WTC11 (cell line): ENCODE data around the gene LRRC8C. TPM values are rescaled to one million over a fixed set of nuclear protein-coding genes. Genes with fewer than 3 reads are reported as not detected.

Experiments used
- ATAC-seq: fragments of 200-7000 bp; cut with Tn5 transposase; 2 replicates; pipeline ENCODE4 v1.10.0; 2021; ENCODE audit warnings: mild to moderate bottlenecking, moderate library complexity
- CTCF ChIA-PET: fragments of 300-600 bp; sonication (Branson Sonifier 250); formaldehyde crosslinking; loops from one replicate; lab custom pipeline; 2021; ENCODE audit warnings: antibody characterized with exemption; lab: Charles Lee
- POLR2A ChIA-PET: fragments of 350-600 bp; sonication (Branson Sonifier 250); formaldehyde crosslinking; loops from one replicate; lab custom pipeline; 2021; ENCODE audit warnings: antibody characterized with exemption; lab: Charles Lee
- DNase-seq: peaks from one replicate; pipeline ENCODE4 v3.0.0; 2021; ENCODE audit warnings: low spot score
- H3K27ac Mint-ChIP-seq: 2 replicates; pipeline ENCODE4 v1.8.0; 2021; ENCODE audit warnings: mixed read lengths
- H3K27me3 Mint-ChIP-seq: 2 replicates; pipeline ENCODE4 v1.8.0; 2021; ENCODE audit warnings: low read depth, mild to moderate bottlenecking, moderate library complexity, mixed read lengths
- H3K36me3 Mint-ChIP-seq: 2 replicates; pipeline ENCODE4 v1.8.0; 2021; ENCODE audit warnings: mixed read lengths
- H3K4me1 Mint-ChIP-seq: 2 replicates; pipeline ENCODE4 v1.8.0; 2022; ENCODE audit warnings: mixed read lengths
- H3K4me3 Mint-ChIP-seq: 2 replicates; pipeline ENCODE4 v1.8.0; 2021; ENCODE audit warnings: mild to moderate bottlenecking, moderate library complexity, mixed read lengths
- H3K9me3 Mint-ChIP-seq: 2 replicates; pipeline ENCODE4 v1.8.0; 2021; ENCODE audit warnings: mixed read lengths
- CBFB ChIP-seq: sonication (generic); formaldehyde crosslinking; IDR thresholded peaks from 2 replicates; pipeline ENCODE4 v1.8.1; 2022; ENCODE audit warnings: mild to moderate bottlenecking, low read depth, missing genetic modification reagents
- CTCF ChIP-seq: fragments of 200-600 bp; IDR thresholded peaks from 2 replicates; pipeline ENCODE4 v1.8.0; 2022; ENCODE audit warnings: antibody characterized with exemption
- ELF4 ChIP-seq: sonication (generic); formaldehyde crosslinking; IDR thresholded peaks from 2 replicates; pipeline ENCODE4 v1.8.1; 2022; ENCODE audit warnings: low read depth, mild to moderate bottlenecking, moderate library complexity, missing genetic modification reagents
- EMX1 ChIP-seq: fragments of 250-450 bp; sonication (Bioruptor Pico); IDR thresholded peaks from 2 replicates; pipeline ENCODE4 v1.8.0; 2021; ENCODE audit warnings: mild to moderate bottlenecking
- FOXJ3 ChIP-seq: sonication (generic); formaldehyde crosslinking; IDR thresholded peaks from 2 replicates; pipeline ENCODE4 v1.9.0; 2021; ENCODE audit warnings: missing genetic modification reagents, mild to moderate bottlenecking, borderline replicate concordance
- FOXK1 ChIP-seq: sonication (generic); formaldehyde crosslinking; IDR thresholded peaks from 2 replicates; pipeline ENCODE4 v1.8.0; 2022; ENCODE audit warnings: mild to moderate bottlenecking, moderate library complexity, missing genetic modification reagents
- GRHL2 ChIP-seq: fragments of 250-450 bp; sonication (Bioruptor Pico); IDR thresholded peaks from 2 replicates; pipeline ENCODE4 v1.8.0; 2022; ENCODE audit warnings: mild to moderate bottlenecking, moderate library complexity; ENCODE audit not compliant: insufficient replicate concordance, severe bottlenecking
- HMGA2 ChIP-seq: fragments of 250-450 bp; sonication (Bioruptor Pico); IDR thresholded peaks from 2 replicates; pipeline ENCODE4 v1.4.0; 2021; ENCODE audit warnings: mild to moderate bottlenecking, moderate library complexity
- IRF2 ChIP-seq: sonication (generic); formaldehyde crosslinking; IDR thresholded peaks from 2 replicates; pipeline ENCODE4 v1.8.0; 2022; ENCODE audit warnings: low read depth, missing genetic modification reagents, borderline replicate concordance
- JUN ChIP-seq: sonication (generic); formaldehyde crosslinking; IDR thresholded peaks from 2 replicates; pipeline ENCODE4 v1.8.0; 2023; ENCODE audit warnings: mild to moderate bottlenecking, missing genetic modification reagents
- MAX ChIP-seq: sonication (generic); formaldehyde crosslinking; IDR thresholded peaks from 2 replicates; pipeline ENCODE4 v1.8.0; 2022; ENCODE audit warnings: mild to moderate bottlenecking, missing genetic modification reagents
- MYBL2 ChIP-seq: sonication (generic); formaldehyde crosslinking; IDR thresholded peaks from 2 replicates; pipeline ENCODE4 v1.8.1; 2023; ENCODE audit warnings: mild to moderate bottlenecking, moderate library complexity, missing genetic modification reagents
- PRRX2 ChIP-seq: fragments of 250-450 bp; sonication (Bioruptor Pico); IDR thresholded peaks from 2 replicates; pipeline ENCODE4 v1.8.0; 2021; ENCODE audit warnings: mild to moderate bottlenecking
- ZNF121 ChIP-seq: sonication (generic); formaldehyde crosslinking; IDR thresholded peaks from 2 replicates; pipeline ENCODE4 v1.8.0; 2023; ENCODE audit warnings: missing genetic modification reagents
- ZNF138 ChIP-seq: sonication (generic); formaldehyde crosslinking; conservative IDR thresholded peaks from 2 replicates; pipeline ENCODE4 v1.8.1; 2022; ENCODE audit warnings: mild to moderate bottlenecking, moderate library complexity, missing genetic modification reagents
- ZNF532 ChIP-seq: fragments of 250-450 bp; sonication (Bioruptor Pico); IDR thresholded peaks from 2 replicates; pipeline ENCODE4 v1.9.0; 2021; ENCODE audit warnings: mild to moderate bottlenecking, borderline replicate concordance
- total RNA-seq: library from RNA; stranded (reverse); gene quantifications from 3 replicates; pipeline ENCODE4 v1.2.3, GENCODE V29; 2021
- TF ChIP-seq, protein P1 (sequence below): sonication (generic); formaldehyde crosslinking; IDR thresholded peaks from 2 replicates; pipeline ENCODE4 v1.8.0; 2022; ENCODE audit warnings: mild to moderate bottlenecking, missing genetic modification reagents
- TF ChIP-seq, protein P2 (sequence below): sonication (generic); formaldehyde crosslinking; IDR thresholded peaks from 2 replicates; pipeline ENCODE4 v1.8.1; 2022; ENCODE audit warnings: missing genetic modification reagents, borderline replicate concordance
- TF ChIP-seq, protein P3 (sequence below): fragments of 250-450 bp; sonication (Bioruptor Pico); IDR thresholded peaks from 2 replicates; pipeline ENCODE4 v1.9.0; 2021; ENCODE audit warnings: mild to moderate bottlenecking

Gene LRRC8C
- total RNA-seq, 1 experiment from 2014 or later = 1.8 TPM

- no peak for DNase-seq
- ChIA-PET CTCF (no interaction called here), POLR2A (no interaction called here)
- TF ChIP-seq IRF2 (CRISPR knock-in tag) (no peak), ZNF138 (CRISPR knock-in tag) (no peak), MYBL2 (CRISPR knock-in tag) (no peak), FOXK1 (CRISPR knock-in tag) (no peak), ZNF532 (no peak), ZNF121 (CRISPR knock-in tag) (0 out of 2 replicates have a peak, but pooled peaks have one; percentile 59)
- TF ChIP-seq, protein P1, sequence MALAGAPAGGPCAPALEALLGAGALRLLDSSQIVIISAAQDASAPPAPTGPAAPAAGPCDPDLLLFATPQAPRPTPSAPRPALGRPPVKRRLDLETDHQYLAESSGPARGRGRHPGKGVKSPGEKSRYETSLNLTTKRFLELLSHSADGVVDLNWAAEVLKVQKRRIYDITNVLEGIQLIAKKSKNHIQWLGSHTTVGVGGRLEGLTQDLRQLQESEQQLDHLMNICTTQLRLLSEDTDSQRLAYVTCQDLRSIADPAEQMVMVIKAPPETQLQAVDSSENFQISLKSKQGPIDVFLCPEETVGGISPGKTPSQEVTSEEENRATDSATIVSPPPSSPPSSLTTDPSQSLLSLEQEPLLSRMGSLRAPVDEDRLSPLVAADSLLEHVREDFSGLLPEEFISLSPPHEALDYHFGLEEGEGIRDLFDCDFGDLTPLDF (CRISPR knock-in tag) = no peak
- no peaks in the 10 kb centered on the region for H3K9me3 Mint-ChIP-seq
- no peak overlapping the region for H3K4me3 Mint-ChIP-seq
- no peak overlapping the region for H3K27ac Mint-ChIP-seq
- peaks cover 8% of the 10 kb centered on the region for H3K4me1 Mint-ChIP-seq
- H3K36me3 Mint-ChIP-seq = no peaks in the 10 kb centered on the region
- no peak for ATAC-seq
- no peaks in the 10 kb centered on the region for H3K27me3 Mint-ChIP-seq
Observed at GRCh38 chr1:89702520-89703045, 69.7 kb downstream of the LRRC8C start.

GRCh38 chr1:89703469-89703868, 70.5 kb downstream of the LRRC8C start:
- H3K36me3 Mint-ChIP-seq = no peaks in the 10 kb centered on the region
- DNase-seq (no peak), ATAC-seq (no peak)
- no peaks in the 10 kb centered on the region for H3K27me3 Mint-ChIP-seq
- no peaks in the 10 kb centered on the region for H3K9me3 Mint-ChIP-seq
- H3K4me1 Mint-ChIP-seq = peaks cover 11% of the 10 kb centered on the region
- ChIA-PET POLR2A (no interaction called here), CTCF (no interaction called here)
- no peak overlapping the region for H3K4me3 Mint-ChIP-seq
- no peak overlapping the region for H3K27ac Mint-ChIP-seq
- TF ChIP-seq MAX (CRISPR knock-in tag) = no peak
- TF ChIP-seq PRRX2 (CRISPR knock-in tag) = no peak
- TF ChIP-seq CBFB (CRISPR knock-in tag) = no peak
- TF ChIP-seq FOXJ3 (CRISPR knock-in tag) = no peak
- TF ChIP-seq JUN (CRISPR knock-in tag) = no peak
- no peak for TF ChIP-seq ZNF532
- TF ChIP-seq EMX1 (CRISPR knock-in tag) = no peak
- TF ChIP-seq, protein P2, sequence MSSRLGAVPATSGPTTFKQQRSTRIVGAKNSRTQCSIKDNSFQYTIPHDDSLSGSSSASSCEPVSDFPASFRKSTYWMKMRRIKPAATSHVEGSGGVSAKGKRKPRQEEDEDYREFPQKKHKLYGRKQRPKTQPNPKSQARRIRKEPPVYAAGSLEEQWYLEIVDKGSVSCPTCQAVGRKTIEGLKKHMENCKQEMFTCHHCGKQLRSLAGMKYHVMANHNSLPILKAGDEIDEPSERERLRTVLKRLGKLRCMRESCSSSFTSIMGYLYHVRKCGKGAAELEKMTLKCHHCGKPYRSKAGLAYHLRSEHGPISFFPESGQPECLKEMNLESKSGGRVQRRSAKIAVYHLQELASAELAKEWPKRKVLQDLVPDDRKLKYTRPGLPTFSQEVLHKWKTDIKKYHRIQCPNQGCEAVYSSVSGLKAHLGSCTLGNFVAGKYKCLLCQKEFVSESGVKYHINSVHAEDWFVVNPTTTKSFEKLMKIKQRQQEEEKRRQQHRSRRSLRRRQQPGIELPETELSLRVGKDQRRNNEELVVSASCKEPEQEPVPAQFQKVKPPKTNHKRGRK (CRISPR knock-in tag) = no peak
- TF ChIP-seq GRHL2 (CRISPR knock-in tag) = no peak
- TF ChIP-seq ELF4 (CRISPR knock-in tag) = no peak
- TF ChIP-seq HMGA2 (CRISPR knock-in tag) = no peak
- no peak for TF ChIP-seq CTCF
- TF ChIP-seq, protein P3, sequence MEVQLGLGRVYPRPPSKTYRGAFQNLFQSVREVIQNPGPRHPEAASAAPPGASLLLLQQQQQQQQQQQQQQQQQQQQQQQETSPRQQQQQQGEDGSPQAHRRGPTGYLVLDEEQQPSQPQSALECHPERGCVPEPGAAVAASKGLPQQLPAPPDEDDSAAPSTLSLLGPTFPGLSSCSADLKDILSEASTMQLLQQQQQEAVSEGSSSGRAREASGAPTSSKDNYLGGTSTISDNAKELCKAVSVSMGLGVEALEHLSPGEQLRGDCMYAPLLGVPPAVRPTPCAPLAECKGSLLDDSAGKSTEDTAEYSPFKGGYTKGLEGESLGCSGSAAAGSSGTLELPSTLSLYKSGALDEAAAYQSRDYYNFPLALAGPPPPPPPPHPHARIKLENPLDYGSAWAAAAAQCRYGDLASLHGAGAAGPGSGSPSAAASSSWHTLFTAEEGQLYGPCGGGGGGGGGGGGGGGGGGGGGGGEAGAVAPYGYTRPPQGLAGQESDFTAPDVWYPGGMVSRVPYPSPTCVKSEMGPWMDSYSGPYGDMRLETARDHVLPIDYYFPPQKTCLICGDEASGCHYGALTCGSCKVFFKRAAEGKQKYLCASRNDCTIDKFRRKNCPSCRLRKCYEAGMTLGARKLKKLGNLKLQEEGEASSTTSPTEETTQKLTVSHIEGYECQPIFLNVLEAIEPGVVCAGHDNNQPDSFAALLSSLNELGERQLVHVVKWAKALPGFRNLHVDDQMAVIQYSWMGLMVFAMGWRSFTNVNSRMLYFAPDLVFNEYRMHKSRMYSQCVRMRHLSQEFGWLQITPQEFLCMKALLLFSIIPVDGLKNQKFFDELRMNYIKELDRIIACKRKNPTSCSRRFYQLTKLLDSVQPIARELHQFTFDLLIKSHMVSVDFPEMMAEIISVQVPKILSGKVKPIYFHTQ (CRISPR knock-in tag) = no peak
